Hypothalamus (tissue), 51 donors: ENCODE results near the gene MYOF.
"Not testable (repeated sequence)": the region's sequence is repeated elsewhere in the genome, so short reads cannot be mapped to it uniquely, and the experiment has no call there.

Source experiments
- DNase-seq, 51 donors: peaks; one replicate each; lab custom pipeline; 2025; lab: John Stamatoyannopoulos, UW

Gene MYOF

DNA sequence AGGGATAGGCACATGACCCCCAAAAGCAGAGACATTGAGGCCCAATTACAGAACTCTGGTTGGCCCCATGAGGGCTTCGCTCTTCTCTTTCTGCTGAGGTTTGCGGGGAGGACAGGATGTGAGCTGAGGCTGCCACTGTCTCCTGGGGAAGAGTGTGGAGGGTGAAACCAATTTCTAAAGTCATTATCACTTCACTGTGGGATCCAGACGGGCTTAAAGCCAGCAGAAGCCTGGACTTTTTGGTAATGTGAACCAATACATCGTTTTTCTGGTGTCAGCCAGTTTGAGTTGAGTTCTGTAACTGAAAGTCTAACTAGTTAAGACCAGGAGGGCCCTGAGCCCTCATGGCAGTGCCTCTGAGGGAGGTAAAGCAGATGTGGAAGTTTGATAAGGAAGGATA lies 163.0 kb downstream of the MYOF start:
- no peak for DNase-seq

DNA sequence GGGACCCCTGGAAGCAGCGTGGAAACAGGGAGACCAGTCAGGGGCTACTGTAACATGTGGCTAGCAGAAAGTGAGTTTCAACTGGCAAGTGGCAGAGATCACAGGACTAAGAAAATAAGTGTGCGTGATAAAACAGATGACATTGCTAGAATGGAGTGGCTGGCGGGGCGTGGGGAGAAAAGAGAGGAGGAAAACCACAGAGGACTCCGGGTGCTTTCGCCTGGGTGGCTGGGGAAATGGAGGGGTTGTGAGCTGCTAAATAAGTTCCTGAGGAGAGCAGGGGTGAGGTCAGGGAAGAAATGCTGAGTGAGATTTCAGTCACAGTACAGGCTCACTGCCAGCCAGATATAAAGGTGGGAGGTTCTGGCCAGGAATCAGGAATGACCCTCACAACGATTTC lies 166.9 kb downstream of the MYOF start:
- DNase-seq = no peak

DNA sequence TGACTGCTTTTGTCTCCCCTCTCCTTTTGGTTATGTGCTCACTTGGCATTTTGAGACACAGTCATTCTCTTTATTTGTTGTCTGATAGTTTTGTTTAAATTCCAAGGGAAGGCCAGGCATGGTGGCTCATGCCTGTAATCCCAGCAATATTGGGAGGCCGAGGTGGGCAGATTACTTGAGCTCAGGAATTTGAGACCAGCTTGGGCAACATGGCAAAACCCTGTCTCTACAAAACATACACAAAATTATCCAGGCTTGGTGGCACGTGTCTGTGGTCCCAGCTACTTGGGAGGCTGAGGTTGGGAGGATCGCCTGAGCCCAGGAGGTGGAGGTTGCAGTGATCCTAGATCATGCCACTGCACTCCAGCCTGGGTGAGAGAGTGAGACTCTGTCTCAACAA lies 167.5 kb downstream of the MYOF start:
- not testable (repeated sequence) for DNase-seq

DNA sequence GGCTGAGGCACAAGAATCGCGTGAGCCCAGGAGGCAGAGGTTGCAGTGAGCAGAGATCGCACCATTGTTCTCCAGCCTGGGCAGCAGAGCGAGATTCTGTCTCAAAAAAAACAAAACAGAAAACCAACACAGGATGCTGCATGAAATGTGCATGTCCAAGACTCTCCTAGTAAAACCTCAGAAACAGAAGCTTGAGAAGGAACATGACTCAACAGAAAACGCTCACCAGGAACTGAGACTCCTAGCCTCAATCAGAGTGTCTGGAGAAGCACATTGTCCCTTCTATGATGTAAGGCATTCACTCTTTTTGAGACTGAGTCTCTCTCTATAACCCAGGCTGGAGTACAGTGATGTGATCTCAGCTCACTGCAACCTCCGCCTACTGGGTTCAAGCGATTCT lies 168.3 kb downstream of the MYOF start:
- no peak for DNase-seq

DNA sequence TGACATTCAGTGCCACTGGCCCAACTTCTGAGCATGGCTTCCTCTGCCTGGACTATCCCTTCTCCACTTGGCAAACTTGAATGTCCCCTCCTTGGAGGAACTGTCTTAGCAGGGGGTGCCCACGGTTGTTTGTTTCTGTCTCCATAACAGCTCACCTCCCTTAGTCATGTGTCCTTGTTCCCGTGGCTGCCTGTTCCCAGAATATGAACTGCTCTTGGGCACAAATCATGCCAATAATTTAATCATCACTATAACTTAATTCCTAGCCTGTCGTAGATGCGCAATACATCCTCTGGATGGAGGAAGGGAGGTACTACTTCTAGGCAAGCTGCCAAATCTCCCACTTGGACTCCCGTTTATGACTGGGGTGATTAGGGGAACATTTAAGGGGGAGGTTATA lies 173.1 kb downstream of the MYOF start:
- DNase-seq = no peak

DNA sequence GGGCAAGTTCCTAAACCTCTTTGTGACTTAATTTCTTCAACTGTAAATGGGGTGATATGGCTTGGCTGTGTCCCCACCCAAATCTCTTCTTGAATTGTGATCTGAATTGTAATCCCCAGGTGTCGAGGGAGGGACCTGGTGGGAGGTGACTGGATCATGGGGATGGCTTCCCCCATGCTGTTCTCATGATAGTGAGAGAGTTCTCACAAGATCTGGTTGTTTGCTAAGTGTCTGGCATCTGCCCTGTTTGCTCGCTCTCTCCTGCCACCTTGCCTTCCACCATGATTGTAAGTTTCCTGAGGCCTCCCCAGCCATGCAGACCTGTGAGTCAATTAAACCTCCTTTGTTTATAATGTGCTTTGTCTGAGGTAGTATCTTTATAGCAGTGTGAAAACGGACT lies 177.0 kb downstream of the MYOF start:
- no peak for DNase-seq

DNA sequence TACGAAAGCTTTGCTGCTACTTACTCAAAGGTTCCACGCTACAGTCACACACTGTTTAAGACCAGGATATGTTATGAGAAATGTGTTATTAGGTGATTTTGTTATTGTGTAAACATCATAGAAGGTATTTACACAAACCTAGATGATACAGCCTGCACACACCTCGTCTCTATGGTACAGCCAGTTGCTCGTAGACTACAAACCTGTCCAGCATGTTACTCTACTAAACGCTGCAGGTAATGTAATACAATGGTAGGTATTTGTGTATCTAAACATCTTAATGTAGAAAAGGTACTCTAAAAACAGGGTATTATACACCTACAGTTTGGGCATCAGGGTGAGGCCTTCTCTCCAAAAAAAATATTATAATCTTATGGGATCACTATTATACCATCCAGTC lies 181.2 kb downstream of the MYOF start:
- no peak for DNase-seq

DNA sequence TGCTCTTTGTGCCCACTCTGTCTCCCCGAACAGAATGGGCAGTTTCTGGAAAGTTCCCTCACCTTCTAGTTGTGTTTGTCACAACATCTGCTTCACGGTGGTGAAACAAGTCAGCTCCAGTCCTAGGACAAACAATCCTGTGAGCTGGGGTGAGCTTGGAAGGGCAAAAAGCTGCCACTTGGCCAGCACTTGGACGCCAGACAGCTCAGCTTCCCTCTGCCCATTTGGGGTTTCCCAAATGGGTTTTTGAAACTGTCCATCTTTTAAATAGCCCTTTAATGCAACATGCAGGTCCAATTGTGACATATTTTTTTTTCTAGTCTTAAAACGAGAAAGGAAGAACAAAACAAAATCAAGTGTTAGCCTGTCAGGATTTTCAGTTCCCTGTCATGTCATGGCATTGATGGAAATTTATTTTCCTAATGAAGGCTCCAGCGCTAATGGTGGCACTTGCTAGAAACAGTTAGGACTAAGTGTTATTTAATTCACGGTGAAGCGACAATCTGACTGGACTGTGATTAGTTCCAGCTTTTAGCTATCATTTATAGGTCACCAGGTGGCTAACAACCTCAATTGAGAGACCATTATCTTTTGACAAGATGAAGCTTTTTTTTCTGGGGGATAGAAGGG lies 181.7 kb downstream of the MYOF start:
- DNase-seq = no peak

DNA sequence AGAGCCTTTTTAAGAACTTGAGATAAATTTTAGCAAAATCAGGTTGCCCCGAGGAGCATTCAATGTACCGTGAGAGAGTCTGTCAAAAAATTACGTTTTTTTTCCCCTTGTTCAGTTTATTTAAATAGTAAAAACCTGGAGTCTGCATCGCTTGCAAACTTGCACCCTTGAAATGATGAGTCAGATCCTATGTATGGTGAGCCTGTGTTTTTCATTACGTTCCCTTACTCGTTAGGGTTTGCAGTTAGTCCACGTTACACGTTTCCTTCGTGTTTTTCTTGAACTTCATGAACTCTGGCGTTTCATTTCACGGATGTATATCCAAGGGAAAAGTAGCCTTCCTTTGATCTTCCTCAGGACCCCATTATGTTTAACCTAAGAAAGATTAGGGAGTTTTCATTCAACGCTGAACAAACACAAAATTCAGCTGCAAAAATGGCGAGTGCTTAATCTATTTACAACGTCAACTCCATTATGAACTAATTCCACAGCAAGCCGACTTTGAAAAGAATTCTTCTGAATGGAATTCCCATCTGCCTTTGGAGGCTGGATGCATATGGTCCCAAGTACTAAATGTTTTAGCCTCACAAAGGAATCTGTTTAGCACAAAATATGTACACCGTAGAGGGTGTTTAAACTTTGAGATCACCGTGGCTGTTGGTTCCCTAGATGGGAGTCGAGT lies 182.4 kb downstream of the MYOF start:
- no peak for DNase-seq

DNA sequence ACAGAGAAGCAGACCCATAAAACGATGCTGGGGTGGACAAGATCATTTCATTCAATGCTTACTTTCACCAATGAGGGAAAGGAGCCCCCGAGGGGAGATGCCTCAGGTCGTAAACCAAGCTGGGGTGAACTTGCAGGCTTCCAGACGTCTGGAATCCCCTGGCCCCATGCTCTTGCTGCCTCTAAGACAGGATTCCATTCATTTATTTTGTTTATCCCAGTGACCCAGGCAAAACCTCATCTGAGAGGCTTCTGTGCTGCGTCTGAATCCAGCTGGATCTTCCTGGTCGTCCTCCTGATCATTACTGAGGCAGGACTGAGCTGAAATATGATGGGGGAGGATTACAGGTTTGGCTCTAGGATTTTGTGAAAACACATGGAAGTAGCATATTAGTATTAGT lies 182.9 kb downstream of the MYOF start:
- no peak for DNase-seq

DNA sequence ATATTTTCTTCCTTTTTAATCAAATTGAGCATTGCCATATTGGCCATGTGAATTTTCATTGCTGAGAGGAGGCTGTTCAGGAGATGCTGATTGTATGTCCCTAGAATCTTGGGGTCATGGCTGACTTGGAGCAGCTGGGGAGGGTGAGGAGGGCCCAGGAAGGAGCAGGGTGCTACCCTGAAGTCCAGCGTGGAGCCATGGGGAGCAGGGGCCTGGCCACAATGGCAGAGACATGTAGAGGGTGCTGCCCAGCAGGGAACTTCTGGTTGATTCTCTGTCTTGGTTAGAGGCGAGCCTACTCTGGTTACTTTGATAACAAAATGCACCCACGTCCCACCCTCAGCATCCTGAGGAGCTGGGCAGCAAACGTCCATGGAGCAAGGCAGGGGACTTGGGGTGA lies 186.0 kb downstream of the MYOF start:
- DNase-seq = no peak

DNA sequence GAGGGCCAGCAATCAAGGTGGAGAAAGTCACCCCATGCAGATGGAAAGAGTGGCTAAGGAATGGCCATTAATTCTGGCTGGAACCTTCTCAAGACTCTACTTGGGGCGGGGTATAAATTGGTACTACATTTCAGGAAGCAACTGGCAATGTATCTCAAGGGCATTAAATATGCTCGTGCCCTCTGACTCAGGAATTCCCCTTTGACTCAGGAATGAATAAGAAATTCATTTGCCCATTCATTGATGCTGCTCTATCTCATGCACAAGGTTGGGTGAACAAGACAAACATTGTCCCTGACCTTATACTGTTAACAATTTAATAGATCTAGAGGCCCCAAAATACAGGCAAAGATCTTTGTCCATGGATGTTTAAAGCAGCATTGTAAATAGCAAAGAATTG lies 188.1 kb downstream of the MYOF start:
- DNase-seq = no peak

DNA sequence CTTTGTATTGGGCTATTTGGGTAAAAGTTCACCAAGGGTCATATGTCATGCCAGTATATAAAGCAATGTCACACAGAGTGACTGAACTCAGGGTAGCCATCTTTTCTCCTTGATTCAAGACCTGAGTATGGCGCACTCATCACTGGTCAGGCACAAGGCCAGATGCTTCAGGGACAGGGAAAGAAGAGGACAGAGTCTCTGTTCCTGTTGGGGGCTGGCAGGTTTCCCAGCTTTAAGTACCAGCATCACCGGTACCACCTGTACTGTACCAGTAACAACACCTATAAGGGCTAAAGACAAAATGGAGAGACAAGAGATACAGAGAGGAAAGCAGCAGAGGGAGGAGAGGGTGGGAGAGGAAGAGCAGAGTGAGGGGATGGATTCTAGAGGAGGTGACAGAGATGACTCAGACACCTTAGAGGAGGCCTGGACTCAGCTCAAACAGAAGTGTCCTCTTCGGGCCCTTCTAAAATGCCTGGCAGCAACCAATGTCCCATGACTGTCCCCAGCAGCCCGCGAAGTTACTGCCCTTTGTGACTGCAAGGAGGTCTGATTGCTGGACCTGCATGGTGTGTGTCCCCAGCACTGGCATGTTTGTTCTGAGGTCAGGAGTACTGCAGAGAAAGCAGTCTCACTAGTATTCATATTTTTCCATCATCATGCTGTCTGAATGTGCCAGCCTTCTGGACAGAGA lies 191.3 kb downstream of the MYOF start:
- DNase-seq = no peak

DNA sequence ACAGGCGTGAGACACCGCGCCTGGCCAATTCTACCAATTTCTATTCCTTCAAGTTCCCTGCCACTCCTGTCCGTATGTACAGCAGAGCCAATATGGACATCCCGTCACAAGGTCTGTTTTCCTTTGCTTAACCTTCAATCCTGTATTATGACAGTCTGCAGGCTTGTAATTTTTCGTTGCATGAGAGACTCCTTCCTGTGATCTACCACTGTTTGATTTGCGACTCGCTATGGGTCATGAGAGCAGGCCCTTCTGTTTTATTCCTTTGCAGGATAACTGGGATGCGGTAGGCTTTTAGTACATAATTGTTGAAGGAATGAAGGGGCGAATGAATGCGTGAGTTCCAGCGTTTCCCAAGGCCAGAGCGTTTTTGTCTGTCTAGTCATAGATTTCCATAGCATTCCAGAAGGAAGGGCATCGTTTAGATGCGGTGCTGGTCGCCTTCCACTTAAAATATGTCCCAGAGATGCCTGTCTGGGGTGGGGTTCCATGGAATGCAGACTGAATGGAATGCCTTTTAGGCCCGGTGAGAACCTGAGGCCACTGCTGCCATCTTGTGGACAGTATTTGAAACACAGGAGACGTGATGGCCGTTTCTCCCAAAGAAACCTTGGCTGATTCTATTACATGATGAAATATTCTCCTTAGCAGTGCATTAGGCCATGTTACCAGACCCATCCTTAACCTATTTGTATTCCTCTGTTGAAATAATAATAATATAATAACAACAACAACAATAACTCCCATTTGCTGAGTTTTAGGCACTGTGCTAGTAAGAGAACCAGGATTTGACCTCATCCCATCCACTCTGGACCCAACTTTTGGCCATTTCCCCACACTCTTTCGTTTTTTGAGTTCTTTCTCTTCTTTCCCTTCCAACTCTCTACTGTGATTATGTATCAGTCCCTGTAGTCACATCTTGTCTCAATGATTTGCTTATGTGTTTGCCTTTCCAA lies 193.2 kb downstream of the MYOF start:
- DNase-seq = peak in 36 of 51 donors; percentile 2 to 62 (median 20)

DNA sequence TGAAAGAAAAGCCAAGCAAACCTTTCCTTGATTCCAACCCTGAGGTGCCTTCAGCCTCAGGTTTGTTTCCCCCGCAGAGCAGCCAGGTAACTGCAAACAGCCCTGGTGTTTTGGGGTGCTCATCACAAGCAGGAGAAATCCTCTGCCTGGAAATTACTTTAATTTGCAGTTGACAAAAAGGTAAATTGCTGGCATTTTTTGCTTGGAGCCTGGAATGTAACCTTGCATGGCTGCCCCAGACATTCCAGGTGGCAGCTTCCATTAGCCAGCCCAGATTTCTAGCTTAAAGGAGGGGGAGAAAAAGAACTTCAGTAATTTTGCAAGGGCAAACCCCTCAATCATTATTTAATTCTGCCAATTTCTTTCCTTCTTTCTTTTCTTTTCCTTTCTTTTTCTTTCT lies 194.4 kb downstream of the MYOF start:
- no peak for DNase-seq

DNA sequence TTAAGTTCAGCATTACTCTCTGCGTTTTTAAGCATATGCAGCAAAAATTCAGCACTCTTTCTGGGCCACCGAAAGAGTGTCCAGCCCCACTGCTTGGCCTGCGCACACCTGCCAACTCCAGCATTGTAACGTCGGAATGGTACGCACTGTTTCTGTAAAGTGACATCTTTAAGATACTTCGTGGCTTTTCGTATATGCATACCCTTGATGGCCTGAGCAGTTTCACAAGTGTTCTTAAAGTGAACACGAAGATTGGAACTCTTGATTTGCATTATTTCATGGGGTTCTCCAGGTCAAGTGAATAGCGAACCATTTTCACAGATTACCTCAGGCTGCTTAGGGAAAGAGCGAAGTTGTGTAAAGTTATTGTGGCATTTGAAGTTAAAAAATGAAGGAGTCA lies 197.9 kb downstream of the MYOF start:
- DNase-seq = not testable (repeated sequence)

DNA sequence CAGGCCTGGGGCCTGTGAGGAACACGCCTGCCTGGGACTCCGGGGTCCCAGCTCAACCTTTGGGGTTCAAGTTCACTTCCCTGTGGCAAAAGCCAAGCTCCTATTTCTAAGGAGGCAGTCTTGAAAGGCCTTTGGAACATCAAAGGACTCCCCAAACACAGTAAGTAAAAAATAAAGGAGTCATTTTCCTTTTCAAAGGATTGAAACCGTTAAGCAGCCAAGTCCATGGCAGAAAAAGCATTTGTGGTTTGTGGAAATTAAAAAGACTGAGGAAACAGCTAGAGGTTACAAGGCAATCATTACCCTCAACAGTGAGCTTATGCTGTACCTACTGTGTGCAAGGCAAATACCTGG lies 200.8 kb downstream of the MYOF start:
- DNase-seq = no peak

DNA sequence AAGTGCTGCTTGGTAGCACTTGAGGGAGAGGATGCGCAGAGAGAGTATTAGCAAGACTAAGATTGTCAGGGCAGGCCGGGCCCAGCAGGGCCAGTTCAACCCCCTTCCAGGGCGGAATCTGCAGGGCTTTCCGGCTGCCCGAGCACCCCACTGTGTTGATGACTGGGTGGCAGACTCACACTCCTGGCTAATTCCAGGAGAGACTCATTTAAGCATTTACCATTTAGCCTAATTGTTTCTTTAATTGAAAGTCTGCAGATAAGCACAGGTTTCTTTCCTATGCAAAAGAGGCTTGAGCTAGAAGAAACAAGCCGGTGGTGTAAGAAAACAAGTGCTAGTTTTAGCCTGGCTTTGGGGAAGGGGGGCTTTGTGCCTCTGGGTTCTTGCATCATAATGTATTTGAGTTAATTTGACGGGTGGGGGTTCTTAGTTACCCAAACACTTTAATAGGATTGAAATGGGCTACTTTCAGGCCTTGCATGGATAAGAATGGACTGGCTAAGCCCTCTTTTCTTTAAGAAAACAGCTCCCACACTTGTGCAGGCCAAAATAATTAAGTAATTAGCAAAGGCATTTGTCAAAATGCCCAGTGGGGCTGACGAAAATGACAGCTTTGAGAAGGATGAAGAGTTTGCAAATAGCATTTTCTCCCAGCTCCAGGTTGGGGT lies 201.3 kb downstream of the MYOF start:
- no peak for DNase-seq

DNA sequence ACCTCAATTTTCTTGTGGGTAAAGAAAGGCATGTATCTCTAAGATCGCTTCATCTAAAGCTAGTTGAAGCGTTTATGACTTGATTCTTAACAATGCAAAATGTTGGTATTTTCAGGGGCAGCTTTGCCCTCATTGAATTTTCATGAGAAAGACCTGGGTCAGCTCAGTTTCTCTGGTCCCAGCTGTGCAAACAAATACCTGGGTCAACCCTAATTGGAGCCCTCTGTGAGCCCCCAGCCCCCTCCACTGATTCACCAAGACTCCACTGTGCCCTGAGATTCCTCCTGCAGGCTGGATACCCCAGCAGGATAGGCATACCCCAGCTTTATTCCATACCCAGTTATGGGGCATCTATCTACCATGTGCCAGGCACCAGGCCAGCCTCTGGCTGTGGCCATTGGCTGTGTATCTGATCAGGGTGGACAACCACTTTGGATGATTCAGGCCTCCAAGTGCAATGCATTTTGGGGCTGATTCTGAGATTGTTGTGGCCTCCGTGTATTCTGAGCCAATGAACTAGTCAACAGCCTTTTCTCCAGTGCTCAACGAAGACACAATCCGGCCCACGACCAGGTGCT lies 201.9 kb downstream of the MYOF start:
- no peak for DNase-seq

DNA sequence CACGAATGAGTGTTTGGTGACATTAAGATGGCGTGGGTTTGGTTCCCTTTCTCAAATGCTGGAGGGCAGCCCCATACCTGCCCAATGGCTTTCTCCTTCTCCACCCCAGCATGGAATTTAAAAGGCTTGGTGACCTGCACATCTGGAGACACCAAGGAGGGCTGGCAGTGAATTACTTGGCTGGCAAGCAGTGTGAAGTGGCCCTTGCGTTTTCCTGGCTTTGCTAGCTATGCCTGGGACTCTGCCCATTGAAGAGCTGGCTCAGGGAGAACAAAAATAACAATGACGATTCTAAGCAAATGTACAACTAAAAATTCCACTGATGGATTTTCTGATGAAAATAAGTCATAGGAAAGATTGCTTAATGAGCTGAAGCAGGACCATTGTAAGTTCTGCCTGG lies 204.8 kb downstream of the MYOF start:
- DNase-seq = no peak
